Large intestine (tissue), 3 donors: ENCODE measurements around the gene RNF181. TPM values are rescaled to one million over a fixed set of nuclear protein-coding genes. Genes with fewer than 3 reads are reported as not detected.
A peak's percentile ranks its signal among the peaks of the same experiment; 100 is the strongest.
"Not testable (repeated sequence)": the region's sequence is repeated elsewhere in the genome, so short reads cannot be mapped to it uniquely, and the experiment has no call there.

Source experiments
- DNase-seq, 2 donors: peaks; one replicate each; pipeline versions ENCODE4 v3.0.0 to v3.0.0-alpha.2; 2013
- H3K27ac ChIP-seq: one replicate; pipeline ENCODE4 v1.5.1; 2013; ENCODE audit warnings: low read length
- H3K27me3 ChIP-seq: 2 replicates; pipeline ENCODE4 v1.6.1; 2013; ENCODE audit warnings: low read length; ENCODE audit not compliant: control insufficient read depth, insufficient read depth
- H3K36me3 ChIP-seq: 2 replicates; pipeline ENCODE4 v1.6.1; 2013; ENCODE audit warnings: low read length; ENCODE audit not compliant: control insufficient read depth, insufficient read depth
- H3K4me1 ChIP-seq: one replicate; pipeline ENCODE4 v1.6.1; 2013; ENCODE audit warnings: low read length; ENCODE audit not compliant: control insufficient read depth, insufficient read depth
- H3K4me3 ChIP-seq: one replicate; pipeline ENCODE4 v1.5.1; 2013; ENCODE audit warnings: low read length
- H3K9me3 ChIP-seq: one replicate; pipeline ENCODE4 v1.6.1; 2013; ENCODE audit warnings: mild to moderate bottlenecking, low read depth, low read length, moderate library complexity; ENCODE audit not compliant: control insufficient read depth
- WGBS: methylation state at CpG from one replicate; pipeline ENCODE4 v1.1.5; 2013; ENCODE audit warnings: low lambda C conversion rate; ENCODE audit not compliant: insufficient coverage; 5-methylcytosine and 5-hydroxymethylcytosine counted together
- polyA plus RNA-seq: library from polyadenylated mRNA; unstranded; fragments of 120-200 nt; gene quantifications from one replicate; pipeline ENCODE4 v1.2.1, GENCODE V29; 2013

RNF181 gene
- polyA plus RNA-seq, 1 donor = 131 TPM

DNA sequence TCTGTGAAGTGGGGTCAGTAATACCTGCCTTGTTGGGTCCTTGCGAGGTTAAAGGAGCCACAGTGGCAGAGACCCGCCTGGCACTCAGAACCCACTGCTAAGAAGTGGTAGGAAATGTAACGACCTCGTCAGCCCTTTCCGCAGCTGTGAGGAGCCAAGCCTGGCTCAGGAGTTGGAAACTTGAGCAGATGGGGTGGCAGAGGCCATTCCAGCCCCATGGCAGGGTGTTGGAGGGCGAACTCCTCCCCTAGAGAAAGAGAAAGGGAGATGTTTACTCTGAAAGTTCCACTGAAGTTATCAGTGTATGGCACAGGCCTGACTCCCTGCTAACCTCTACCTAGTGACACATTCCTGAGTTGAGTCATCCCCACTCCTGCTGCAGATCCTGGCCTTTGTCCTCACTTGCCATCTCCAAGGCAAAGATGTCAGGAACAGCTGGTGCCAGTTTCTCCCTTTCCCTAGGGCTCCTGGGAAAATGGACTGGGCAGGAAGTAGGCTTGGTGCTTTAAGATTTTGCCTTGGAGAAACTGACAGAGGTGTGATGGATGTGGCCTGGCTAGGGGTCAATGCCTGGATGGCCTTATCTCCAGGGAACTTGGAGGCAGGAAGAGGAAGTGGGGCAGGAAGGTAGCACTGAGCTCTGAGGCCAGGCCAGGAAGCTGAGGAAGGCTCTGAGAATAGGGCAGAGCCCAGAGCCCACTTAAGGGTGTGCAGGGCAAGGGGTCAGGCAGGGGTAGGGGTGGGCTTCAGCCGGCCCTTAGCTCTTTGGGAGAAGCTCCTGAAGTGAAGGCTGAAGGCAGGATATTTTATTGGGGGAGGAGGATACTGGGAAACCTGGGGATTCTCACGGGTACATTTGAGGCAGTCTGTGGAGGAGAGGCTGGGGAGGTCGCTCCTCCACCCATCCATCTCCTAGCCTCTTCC, 10.4 kb upstream of the RNF181 start:
- Histone ChIP-seq H3K9me3 (no peaks in the 10 kb centered on the region), H3K4me1 (peaks cover 23% of the 10 kb centered on the region), H3K27me3 (no peaks in the 10 kb centered on the region), H3K27ac (peak overlapping the region; percentile 99), H3K4me3 (peak overlapping the region; percentile 48), H3K36me3 (peaks cover 13% of the 10 kb centered on the region)
- DNase-seq = peak; percentile 94 to 97
- WGBS = no CpG with 5 or more reads among the region's 9 CpGs

- Histone ChIP-seq H3K27me3 (no peaks in the 10 kb centered on the region), H3K4me1 (peaks cover 23% of the 10 kb centered on the region), H3K27ac (peak overlapping the region; percentile 99), H3K9me3 (no peaks in the 10 kb centered on the region), H3K36me3 (peaks cover 13% of the 10 kb centered on the region), H3K4me3 (no peak overlapping the region)
- 91% methylated on average over 1 of the region's 1 CpG for WGBS
- peak in 1 of 2 donors; percentile 58 for DNase-seq
Observed at GRCh38 chr2:85585781-85586105, 9.8 kb upstream of the RNF181 start.

- WGBS = 76% methylated on average over 2 of the region's 4 CpGs
- H3K36me3 ChIP-seq = no peaks in the 10 kb centered on the region
- no peak overlapping the region for H3K4me3 ChIP-seq
- H3K27ac ChIP-seq = no peak overlapping the region
- DNase-seq = no peak
- H3K4me1 ChIP-seq = peaks cover 23% of the 10 kb centered on the region
- H3K9me3 ChIP-seq = no peaks in the 10 kb centered on the region
- H3K27me3 ChIP-seq = no peaks in the 10 kb centered on the region
Observed at GRCh38 chr2:85588236-85588635, 7.3 kb upstream of the RNF181 start.

GRCh38 chr2:85588645-85589044, 6.9 kb upstream of the RNF181 start:
- 100% methylated on average over 1 of the region's 4 CpGs for WGBS
- H3K4me3 ChIP-seq = no peak overlapping the region
- H3K27me3 ChIP-seq = no peaks in the 10 kb centered on the region
- H3K36me3 ChIP-seq = no peaks in the 10 kb centered on the region
- DNase-seq = no peak
- no peak overlapping the region for H3K27ac ChIP-seq
- H3K9me3 ChIP-seq = no peaks in the 10 kb centered on the region
- peaks cover 22% of the 10 kb centered on the region for H3K4me1 ChIP-seq

- no peak for DNase-seq
- H3K4me1 ChIP-seq = peaks cover 19% of the 10 kb centered on the region
- H3K36me3 ChIP-seq = no peaks in the 10 kb centered on the region
- H3K9me3 ChIP-seq = no peaks in the 10 kb centered on the region
- H3K27me3 ChIP-seq = no peaks in the 10 kb centered on the region
- no CpG with 5 or more reads among the region's 4 CpGs for WGBS
- no peak overlapping the region for H3K4me3 ChIP-seq
- H3K27ac ChIP-seq = no peak overlapping the region
Observed at GRCh38 chr2:85589181-85589580, 6.4 kb upstream of the RNF181 start.

- Histone ChIP-seq H3K4me1 (peaks cover 18% of the 10 kb centered on the region), H3K4me3 (no peak overlapping the region), H3K36me3 (no peaks in the 10 kb centered on the region), H3K27me3 (no peaks in the 10 kb centered on the region), H3K9me3 (no peaks in the 10 kb centered on the region), H3K27ac (no peak overlapping the region)
- no peak for DNase-seq
- no CpG with 5 or more reads among the region's 7 CpGs for WGBS
Observed at GRCh38 chr2:85589982-85590791, 5.4 kb upstream of the RNF181 start.

- no peak overlapping the region for H3K27ac ChIP-seq
- DNase-seq = no peak
- H3K27me3 ChIP-seq = no peaks in the 10 kb centered on the region
- H3K36me3 ChIP-seq = no peaks in the 10 kb centered on the region
- no CpG with 5 or more reads among the region's 2 CpGs for WGBS
- no peak overlapping the region for H3K4me3 ChIP-seq
- H3K4me1 ChIP-seq = peaks cover 10% of the 10 kb centered on the region
- H3K9me3 ChIP-seq = no peaks in the 10 kb centered on the region
Observed at GRCh38 chr2:85590950-85591349, 4.6 kb upstream of the RNF181 start.

GRCh38 chr2:85591563-85591962, 4.0 kb upstream of the RNF181 start:
- H3K27ac ChIP-seq = no peak overlapping the region
- H3K36me3 ChIP-seq = no peaks in the 10 kb centered on the region
- H3K4me1 ChIP-seq = peaks cover 12% of the 10 kb centered on the region
- H3K4me3 ChIP-seq = no peak overlapping the region
- no peak for DNase-seq
- no CpG with 5 or more reads among the region's 12 CpGs for WGBS
- no peaks in the 10 kb centered on the region for H3K9me3 ChIP-seq
- no peaks in the 10 kb centered on the region for H3K27me3 ChIP-seq

DNA sequence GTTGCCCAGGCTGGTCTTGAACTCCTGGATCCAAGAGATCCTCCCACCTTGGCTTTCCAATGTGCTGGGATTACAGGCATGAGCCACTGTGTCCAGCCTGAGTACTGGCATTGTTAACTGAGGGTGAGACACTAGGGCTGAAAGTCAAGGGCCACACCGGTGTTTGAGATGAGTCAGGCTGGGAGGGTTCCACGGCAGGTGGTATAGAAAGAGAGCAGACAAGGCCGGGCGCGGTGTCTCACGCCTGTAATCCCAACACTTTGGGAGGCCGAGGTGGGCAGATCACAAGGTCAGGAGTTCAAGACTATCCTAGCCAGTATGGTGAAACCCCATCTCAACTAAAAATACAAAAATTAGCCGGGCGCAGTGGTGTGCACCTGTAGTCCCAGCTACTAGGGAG, 3.2 kb upstream of the RNF181 start:
- not testable (repeated sequence) for DNase-seq, H3K4me3 ChIP-seq, H3K27me3 ChIP-seq, H3K9me3 ChIP-seq, H3K36me3 ChIP-seq, H3K27ac ChIP-seq
- peaks cover 19% of the 10 kb centered on the region for H3K4me1 ChIP-seq
- no CpG with 5 or more reads among the region's 9 CpGs for WGBS

DNA sequence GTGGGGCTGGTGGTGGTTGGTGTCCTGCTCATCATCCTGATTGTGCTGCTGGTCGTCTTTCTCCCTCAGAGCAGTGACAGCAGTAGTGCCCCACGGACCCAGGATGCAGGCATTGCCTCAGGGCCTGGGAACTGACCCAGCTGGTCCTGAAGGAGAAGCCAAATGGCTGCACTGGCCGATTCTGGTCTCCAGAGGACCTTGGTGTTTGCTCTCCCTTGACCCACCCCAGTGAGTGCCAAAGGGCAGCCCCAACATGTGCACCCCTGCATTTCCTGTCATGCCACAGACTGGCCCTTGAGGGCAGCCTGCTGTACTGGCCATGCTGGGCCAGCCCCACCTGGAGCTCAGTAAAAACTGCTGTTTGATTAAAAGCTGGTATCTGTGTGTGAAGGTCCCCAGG, 2.5 kb upstream of the RNF181 start:
- no CpG with 5 or more reads among the region's 3 CpGs for WGBS

More for the DNA sequence above, 2.5 kb upstream of the RNF181 start:
- Histone ChIP-seq H3K27ac (no peak overlapping the region), H3K4me1 (peaks cover 23% of the 10 kb centered on the region), H3K4me3 (no peak overlapping the region), H3K9me3 (no peaks in the 10 kb centered on the region), H3K36me3 (peaks cover 10% of the 10 kb centered on the region), H3K27me3 (no peaks in the 10 kb centered on the region)
- DNase-seq = no peak
